Stimulated activated CD8-positive, alpha-beta memory T cell treated with anti-CD3 and anti-CD28 coated beads, Interleukin-12 subunit alpha, Interleukin-12 subunit beta, amount 100 ng/mL, for 4 hours (primary cell): ENCODE results near the gene SRRM5.
"Not testable (repeated sequence)": the region's sequence is repeated elsewhere in the genome, so short reads cannot be mapped to it uniquely, and the experiment has no call there.

ENCODE experiments used
- DNase-seq: peaks from one replicate; pipeline ENCODE4 v3.0.0-alpha.2; 2020; ENCODE audit warnings: low read depth

The SRRM5 gene

DNA sequence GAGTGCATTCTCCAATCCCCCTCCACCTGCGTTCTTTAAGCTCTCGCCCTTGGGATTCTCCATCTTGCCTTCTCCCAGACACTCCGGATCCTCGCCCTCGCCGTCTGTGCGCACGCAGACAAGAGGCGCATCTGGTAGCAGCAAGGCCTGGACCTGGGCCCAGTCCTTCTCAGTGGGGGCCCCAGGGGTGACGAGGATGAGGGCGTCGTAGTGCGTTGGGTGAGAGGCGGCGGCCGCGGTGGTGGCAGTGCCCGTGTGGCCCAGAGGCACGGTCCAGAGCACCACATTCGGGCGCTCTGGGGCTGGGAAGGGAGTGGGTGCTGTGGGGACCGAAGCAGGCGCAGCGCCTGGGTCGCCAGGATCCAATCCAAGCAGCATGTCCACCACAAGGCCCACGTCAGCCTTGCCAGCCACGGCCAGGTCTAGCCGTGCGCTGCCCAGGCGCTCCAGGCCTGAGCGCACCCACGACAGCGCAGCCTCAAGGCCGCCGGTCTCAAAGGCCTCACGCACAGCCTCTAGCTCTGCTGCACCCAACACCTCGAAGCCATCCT lies 19.0 kb upstream of the SRRM5 start:
- no peak for DNase-seq

DNA sequence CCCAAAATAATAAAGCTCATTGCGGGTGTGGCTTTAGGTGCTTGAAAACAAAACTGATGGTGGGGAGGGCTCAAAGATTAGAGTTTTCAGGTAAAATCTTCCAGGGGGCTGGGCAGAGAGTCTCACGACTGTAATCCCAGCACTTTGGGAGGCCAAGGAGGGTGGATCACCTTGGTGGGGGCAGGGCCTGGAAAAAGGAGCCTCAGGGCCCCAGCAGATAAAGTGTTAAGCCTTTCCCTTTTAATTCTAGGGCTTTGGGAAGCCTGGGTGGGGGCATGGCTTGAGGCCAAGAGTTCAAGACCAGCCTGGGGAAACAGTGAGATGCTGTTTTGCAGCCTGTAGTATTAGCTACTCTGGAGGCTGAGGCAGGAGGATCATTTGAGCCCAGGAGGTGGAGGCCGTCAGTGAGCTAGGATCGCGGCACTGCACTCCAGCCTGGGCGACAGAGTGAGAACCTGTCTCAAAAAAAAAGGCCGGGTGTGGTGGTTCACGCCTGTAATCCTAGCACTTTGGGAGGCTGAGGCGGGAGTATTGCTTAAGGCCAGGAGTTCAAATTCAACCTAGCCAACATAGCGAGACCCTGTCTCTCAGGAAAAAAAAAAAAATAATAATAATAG lies 17.7 kb upstream of the SRRM5 start:
- DNase-seq: no peak

DNA sequence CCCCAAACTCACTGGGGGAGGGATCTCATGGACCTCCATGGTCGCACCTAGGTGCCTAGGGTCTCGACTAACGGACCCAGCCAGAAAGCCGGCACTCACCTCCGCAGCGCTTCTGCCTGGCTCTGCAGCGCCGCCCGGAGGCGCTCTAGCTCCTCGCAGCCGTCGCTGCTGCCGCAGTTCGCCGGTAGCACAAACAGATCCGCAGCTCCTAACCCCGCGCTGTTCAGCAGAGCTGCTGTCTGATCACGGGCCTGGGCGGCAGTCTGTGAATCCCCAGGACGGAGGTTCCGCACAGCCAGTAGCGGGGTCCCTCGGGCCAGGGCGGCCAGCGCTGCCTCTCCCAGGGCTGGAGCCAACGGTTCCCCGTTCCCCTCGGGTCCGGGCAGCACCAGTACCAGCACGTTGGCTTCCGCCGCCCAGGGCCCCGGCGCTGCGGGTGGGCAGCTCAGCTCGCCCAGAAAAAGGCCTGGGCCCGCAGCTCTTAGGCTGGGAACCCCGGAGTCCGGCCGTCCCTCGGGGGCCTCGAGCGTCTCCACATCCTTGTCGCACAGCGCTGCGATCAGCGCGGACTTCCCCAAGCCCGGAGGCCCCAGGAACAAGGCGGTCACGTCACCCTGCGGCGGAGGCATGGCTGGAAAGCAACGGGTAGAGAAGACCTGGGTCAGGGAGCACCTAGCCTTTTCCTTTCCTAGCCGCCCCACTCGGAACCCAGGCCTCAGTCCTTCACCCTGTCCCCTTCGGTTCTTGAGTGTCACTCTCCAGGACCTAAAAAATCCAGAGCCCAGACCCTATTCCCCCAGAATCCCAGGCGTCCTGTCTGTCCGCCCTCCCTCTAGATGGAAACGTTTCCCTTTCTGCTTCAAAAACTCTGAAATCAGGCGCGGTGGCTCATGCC lies 16.9 kb upstream of the SRRM5 start:
- peak; percentile 53 for DNase-seq

DNA sequence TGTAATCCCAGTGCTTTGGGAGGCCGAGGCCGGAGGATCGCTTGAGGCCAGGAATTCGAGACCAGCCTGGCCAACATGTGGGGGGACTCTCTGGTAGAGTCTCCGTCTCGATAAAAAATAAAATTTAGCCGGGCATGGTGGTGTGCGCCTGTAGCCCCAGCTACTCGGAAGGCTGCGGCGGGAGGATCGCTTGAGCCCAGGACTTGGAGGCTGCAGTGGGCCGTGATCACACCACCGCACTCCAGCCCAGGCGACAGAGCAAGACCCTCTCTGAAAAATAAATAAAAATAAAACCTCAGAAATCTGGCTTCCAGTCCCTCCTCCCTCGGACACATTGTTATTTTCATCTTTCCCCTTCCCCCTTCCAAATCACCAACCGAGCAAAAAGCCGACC lies 16.3 kb upstream of the SRRM5 start:
- DNase-seq: no peak

DNA sequence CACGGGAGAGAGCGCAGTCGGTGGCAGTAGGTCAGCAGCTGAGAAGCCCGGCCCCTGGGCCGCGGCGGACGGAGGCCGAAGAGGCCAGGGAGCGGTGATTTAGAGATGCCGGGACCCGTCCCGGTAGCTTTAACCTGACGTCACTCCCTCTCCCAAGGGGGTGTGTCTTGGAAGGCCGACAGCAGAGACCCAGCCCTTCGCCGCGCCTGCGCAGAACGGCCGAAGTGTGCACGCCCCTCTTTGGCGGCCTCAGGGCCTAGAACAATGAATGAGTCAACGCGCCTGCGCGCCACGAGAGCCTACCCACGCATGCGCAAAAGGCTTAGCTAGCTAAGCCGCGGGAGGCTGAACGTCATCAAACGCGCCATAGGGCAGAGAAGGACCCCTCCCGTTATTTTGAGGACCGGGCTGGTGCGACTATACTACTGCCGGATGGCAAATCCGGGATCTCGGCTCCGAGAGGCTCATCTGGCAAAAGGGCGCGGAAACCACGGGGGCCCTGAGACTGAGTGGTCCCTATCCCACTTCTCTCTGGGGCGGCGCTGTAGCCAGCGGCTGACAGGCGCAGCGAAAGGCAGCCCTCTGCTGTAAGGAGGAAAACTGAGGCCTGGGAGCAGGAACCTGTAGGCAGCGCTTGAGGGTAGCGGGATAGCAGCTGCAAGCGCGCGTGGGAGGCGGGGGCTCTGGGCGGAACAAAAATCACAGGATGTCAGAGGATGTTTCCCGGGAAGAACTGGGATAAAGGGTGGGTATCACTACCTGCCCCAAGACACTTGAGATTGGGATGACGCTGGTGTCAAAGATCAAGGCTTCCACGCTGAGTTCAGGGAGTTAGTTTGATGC lies 15.7 kb upstream of the SRRM5 start, which contains the start of the genes IRGQ and ZNF576:
TSS of gene IRGQ (minus strand) at position 136 of the 843 bp plus-strand sequence. CDS start 796 bp downstream, outside the sequence.
TSS of gene ZNF576 (plus strand) at position 597 of the 843 bp plus-strand sequence. CDS start 514 bp downstream, outside the sequence.
- DNase-seq: peak; percentile 100

DNA sequence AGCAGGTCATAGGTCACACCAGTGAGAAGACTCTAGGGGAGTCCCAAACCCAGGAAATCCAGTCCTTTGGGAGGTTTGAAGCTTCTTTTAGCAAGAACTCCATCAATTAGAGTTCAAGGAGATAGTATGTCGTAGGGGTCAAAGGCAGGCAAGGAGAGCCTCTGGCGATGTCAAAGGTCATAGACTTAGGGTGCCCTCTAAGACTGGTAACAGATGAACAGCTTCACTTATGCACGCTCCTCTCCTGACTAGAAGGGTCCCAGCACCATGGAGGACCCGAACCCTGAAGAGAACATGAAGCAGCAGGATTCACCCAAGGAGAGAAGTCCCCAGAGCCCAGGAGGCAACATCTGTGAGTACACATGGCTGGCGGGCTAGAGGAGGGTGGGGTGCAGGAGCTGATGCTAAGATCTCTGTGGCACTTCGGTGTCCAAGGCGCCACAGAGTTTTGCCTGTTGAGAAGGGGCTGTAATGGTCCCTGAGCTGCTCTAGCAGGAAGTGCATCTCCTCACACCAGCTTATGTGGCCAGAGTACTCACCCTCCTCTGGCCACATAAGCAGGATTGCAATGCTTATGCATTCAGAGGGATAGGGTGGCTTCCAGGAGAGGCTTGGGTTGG lies 14.9 kb upstream of the SRRM5 start:
- no peak for DNase-seq

DNA sequence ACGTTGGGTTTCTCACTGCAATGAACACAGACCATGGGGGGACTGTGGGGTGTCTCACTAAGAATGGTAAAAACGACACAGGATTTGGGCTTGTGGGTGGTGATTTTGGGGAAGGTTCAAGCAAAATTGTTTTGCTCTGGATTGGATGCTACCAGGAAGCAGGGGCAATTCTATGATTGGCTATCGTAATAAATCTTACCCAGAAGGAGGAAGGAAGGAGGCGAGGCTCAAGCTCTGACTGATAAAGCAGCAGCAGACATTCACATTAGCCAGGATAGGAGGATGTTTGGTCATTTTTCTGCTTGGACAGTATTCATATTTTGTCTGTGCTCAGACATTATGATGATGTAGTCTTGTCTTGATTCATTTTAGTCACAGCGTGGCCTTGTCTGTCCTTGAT lies 14.0 kb upstream of the SRRM5 start:
- DNase-seq: no peak

DNA sequence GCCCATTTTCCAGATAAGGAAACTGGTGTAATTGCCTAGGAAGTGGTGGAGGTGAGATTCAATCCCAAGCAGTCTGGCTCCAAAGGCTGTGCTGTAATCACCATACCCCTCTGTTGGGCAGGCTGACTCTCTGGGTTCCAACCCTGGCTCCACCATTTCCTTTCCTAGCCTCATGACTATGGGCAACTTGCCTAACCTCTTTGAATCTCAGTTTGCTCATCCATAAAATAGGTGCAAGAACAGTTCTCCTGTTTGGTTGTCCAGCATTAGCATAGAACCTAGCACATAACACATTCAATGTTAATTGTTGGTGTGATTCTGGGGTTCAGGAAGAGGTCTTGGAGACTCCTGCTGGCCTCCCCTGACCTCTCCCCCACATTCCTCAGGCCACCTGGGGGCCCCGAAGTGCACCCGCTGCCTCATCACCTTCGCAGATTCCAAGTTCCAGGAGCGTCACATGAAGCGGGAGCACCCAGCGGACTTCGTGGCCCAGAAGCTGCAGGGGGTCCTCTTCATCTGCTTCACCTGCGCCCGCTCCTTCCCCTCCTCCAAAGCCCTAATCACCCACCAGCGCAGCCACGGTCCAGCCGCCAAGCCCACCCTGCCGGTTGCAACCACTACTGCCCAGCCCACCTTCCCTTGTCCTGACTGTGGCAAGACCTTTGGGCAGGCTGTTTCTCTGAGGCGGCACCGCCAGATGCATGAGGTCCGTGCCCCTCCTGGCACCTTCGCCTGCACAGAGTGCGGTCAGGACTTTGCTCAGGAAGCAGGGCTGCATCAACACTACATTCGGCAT lies 13.2 kb upstream of the SRRM5 start:
- no peak for DNase-seq

DNA sequence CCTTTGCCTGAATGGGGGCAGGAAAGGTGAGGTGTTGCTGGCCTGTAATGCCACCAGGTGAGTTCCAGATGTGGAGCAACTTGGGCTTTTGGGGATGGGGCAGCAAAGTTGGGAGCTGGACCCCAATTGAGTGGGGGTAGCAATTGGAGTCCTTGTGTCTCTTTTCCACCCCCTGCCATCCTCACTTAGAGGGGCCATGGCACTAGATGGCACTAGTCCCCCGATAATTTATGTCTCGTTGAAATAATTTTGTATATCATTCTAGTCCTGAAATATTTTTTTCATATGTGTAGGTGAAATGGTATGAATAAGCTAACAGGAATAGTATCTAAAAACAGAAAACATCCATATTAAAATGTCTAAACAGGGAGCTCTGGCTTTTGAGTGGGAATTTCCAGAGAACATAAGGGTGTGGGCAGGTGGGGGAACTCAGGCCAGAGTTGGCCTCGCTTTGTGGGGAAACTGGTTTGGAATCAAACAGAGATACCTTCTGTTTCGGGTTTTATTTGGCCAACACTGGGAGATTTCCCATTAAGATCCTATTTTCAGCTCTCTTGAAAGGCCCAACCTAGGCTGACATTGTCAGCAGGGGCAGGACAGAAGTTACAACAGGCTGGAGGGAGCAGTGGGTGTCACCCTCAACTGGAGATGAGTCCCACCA lies 12.1 kb upstream of the SRRM5 start:
- no peak for DNase-seq

DNA sequence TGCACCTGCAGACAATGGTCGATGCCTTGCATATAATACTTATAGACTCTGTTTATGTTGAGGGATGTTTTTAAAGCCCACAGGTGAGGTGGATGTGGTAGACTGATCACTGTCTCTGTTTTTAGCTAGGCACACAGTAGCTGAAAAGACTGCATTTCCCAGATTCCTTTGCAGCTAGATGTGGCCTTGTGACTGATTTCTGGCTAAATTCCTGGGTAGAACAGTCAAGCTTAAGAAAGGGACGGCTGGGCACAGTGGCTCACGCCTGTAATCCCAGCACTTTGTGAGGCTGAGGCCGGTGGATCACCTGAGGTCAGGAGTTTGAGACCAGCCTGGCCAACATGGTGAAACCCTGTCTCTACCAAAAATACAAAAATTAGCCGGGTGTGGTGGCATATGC lies 11.6 kb upstream of the SRRM5 start:
- not testable (repeated sequence) for DNase-seq

DNA sequence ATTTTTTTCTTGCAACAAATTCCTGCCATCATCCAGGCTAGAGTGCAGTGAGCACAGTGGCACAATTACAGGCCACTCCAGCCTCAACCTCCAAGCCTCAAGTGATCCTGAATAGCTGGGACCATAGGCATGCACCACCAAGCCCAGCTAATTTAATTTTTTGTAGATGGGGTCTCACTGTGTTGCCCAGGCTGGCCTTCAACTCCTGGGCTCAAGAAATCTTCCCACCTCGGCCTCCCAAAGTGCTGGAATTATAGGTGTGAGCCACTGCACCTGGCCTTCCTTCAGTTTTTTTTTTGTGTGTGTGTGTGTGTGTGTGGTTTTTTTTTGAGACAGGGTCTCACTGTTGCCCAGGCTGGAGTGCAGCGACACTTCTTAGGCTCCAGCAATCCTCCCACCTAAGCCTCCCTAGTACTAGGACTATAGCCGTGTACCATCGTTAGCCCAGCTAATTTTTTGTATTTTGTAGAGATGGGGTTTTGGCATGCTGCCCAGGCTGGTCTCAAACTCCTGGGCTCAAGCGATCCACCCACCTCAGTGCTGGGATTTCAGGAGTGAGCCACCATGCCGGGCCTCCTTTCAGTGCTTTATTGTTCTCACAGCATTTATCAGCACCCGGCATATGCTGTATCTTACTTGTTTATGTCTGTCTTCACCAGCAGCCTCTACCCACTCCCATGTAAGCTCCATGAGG lies 5.9 kb upstream of the SRRM5 start:
- DNase-seq: no peak

DNA sequence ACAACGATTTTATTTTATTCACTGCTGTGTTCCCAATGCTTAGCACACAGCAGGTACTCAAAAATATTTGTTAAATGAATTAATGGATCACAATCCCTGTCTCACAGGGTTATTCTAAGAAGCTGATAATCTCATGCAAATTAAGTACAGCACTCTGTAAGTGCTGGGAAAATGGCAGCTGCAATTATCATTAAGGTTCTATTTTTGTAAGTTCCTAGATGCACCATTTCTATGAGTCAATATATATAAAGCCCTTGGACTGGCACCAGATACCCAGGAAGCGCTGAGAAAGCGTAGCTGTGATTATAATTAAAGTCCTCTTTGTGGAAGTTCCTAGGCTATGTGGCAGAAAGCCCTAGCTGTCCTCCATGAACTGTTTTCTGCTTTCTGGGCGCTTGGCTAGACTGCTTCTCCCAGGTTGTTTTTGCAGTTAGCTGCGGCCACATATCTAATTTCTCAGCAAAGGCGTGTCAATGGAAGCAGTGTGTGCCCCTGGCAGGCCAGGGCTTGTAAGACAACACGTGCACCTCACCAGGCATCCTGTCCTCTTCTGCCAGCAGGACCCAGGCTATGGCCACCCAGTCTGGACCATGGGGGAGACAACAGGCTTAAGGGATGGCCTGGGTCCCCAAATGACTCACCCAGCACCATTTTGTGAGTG lies 5.2 kb upstream of the SRRM5 start:
- no peak for DNase-seq

DNA sequence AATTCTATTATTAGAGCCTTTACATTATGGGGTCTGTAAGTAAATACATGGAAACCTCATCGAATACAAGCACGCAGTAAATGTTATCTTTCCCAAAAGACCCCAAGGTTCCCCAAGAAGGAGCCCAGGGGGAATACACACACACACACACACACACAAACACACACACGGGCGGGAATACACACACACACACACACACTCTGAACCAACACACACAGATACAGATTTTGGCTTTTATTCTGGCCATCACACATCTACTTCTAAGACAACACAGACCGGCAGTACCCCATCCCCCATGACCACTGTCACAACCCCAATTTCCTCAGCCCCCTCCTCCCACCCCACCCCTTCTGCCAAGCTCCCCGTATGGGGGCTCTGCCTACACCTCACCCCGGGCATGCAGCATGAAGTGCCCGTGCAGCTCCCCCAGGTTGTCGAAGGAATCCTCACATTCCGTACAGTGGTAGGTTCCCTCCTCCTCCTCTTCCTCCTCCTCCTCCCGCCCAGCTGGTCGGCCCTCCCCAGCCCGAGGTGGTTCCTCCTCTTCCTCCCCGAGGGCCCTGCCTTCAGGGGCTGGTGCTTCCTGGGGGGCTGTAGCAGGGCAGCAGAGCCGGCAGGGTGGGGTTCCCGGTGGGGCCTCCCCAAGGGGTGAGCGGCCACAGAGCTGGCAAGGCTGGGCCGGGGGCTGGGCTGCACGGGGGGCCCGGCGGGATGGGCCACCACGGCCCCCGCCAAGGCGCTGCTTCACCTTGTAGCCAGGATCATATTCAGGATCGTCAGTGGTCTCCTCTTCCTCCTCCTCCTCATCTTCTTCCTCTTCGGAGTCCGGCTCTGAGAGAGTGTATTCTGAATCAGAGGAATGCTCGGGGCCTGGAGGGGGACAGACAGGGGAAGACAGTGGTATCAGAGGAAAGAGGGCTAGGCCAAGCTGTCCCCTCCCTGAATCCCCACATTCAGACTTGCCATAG lies 4.4 kb upstream of the SRRM5 start:
- no peak for DNase-seq

DNA sequence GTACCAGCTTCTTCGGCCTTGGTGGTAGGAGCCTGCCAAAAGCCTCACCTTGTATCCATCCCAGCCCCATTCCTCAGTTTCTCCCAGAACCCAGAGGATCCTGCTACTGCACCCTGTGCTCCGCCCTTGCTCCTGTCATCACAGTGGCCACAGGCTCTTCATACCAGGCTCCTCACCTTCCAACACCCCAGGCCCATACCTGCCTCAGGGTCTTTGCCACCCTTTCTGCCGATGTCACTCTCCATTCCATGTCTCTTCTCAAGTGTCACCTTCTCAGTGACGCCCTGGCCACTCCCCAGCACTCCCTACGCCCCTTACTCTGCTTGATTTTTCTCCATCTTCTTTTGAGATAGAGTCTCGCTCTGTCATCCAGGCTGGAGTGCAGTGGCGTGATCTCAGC lies 2.0 kb upstream of the SRRM5 start:
- DNase-seq: no peak

DNA sequence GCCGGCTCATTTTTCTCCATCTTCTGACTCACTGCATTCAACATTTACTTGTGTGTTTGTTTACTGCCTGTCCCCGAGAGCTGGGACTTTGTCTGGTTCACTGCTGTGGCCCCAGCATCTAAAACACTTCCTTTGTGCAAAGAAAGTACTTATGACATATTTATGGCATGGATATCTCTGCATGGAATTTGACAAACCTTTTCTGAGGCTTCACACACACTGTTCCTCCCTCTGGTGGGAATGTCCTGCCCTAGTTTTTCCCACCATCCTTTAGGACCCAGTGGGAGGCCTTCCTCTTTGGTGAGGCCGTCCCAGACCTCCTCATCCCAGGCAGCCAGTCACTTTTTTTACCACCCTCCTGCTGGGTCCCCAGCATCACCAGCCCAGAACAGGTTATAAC lies 1.4 kb upstream of the SRRM5 start:
- DNase-seq: no peak

DNA sequence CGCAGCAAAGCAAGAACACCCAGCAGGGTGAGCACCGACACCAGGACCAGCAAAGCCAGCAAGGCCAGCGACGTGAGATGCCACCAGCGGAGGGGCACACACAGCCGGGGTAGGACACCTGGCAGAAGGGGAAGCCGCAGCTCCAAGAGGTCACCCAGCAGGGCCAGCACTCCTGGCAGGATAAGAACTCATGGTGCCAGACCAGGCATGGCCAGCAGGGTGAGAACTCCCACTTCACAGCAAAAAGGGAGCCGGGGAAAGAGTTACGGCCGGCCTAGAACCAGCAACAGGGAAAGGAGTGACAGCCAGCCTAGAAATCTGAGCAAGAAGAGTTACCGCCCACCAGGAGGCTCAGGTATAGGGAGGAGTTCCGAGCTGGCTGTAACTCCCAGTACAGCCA lies 486 bp downstream of the SRRM5 start:
- DNase-seq: no peak

DNA sequence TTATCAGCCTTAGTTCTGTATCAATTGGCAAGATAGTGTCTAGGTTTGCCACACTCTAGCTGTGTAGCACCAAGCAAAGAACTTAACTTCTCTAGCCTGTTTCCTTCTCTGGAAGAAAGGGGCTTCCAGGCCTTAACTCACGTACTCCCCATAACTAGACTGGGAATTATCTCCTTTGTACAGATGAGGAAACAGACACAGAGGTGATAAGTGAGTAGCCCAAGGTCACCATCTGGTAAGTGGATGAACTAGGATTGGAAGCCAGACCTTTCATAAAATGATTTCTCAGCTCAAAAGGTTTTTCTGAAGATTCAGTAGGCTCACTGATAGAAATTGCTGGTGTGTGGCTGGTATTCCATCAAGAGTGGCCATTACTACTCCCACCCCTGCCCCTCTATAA lies 4.4 kb downstream of the SRRM5 start:
- DNase-seq: no peak

DNA sequence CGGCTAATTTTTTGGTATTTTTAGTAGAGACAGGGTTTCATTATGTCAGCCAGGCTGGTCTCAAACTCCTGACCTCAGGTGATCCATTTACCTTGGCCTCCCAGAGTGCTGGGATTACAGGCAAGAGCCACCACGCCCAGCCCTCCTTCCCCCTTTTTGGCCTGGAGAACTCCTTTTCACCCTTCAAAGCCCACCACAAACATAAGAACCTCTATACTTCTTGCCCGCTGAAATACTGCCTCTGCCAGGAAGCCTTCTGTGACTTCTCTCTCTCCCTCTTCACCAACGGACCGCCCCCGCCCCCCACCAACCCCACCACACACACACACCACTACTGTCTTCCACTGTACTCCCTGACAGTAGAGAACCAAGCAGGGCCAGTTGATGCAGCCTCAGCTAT lies 5.1 kb downstream of the SRRM5 start:
- no peak for DNase-seq
